Natural killer cell (primary cell): Measurements from ENCODE around the gene EHMT1. TPM values are rescaled to one million over a fixed set of nuclear protein-coding genes. Genes with fewer than 3 reads are reported as not detected.
"Not testable (repeated sequence)": the region's sequence is repeated elsewhere in the genome, so short reads cannot be mapped to it uniquely, and the experiment has no call there.

Experiments used
- ATAC-seq, 3 donors: fragments of 150-1000 bp in 2 of 3; fragments of 200-7000 bp in 1 of 3; cut with Tn5 transposase; 1 replicate in 1 of 3; 2 replicates in 2 of 3; pipeline ENCODE4 v1.10.0; 2021; ENCODE audit warnings: mild to moderate bottlenecking in 2 of 3, moderate library complexity in 2 of 3
- DNase-seq, 2 donors: peaks; one replicate each; pipeline versions ENCODE4 v3.0.0 to v3.0.0-alpha.2; 2013 to 2021; ENCODE audit warnings: mixed read lengths in 1 of 2
- H3K27ac ChIP-seq: one replicate; pipeline ENCODE4 v1.5.1; 2013; ENCODE audit warnings: mild to moderate bottlenecking, low read length
- H3K27me3 ChIP-seq: one replicate; pipeline ENCODE4 v1.6.1; 2013; ENCODE audit warnings: low read length; ENCODE audit not compliant: control insufficient read depth, insufficient read depth
- H3K36me3 ChIP-seq: one replicate; pipeline ENCODE4 v1.6.1; 2013; ENCODE audit warnings: low read length; ENCODE audit not compliant: control insufficient read depth, insufficient read depth
- H3K4me1 ChIP-seq: one replicate; pipeline ENCODE4 v1.6.1; 2013; ENCODE audit warnings: low read length; ENCODE audit not compliant: control insufficient read depth, insufficient read depth
- H3K4me3 ChIP-seq: one replicate; pipeline ENCODE4 v1.5.1; 2013; ENCODE audit warnings: low read length
- H3K9me3 ChIP-seq: one replicate; pipeline ENCODE4 v1.6.1; 2013; ENCODE audit warnings: low read length; ENCODE audit not compliant: control insufficient read depth, insufficient read depth
- H3K27ac Mint-ChIP-seq, 2 donors: one replicate each; pipeline ENCODE4 v1.8.0; 2022; ENCODE audit warnings: mild to moderate bottlenecking in 2 of 2, mixed read lengths in 2 of 2, moderate library complexity in 1 of 2
- H3K27me3 Mint-ChIP-seq, 2 donors: one replicate each; pipeline ENCODE4 v1.8.0; 2022; ENCODE audit warnings: low read depth in 2 of 2, mixed read lengths in 2 of 2
- H3K36me3 Mint-ChIP-seq: one replicate; pipeline ENCODE4 v1.8.0; 2022; ENCODE audit warnings: mixed read lengths
- H3K4me1 Mint-ChIP-seq, 2 donors: one replicate each; pipeline ENCODE4 v1.8.0; 2022; ENCODE audit warnings: mixed read lengths in 2 of 2
- H3K4me3 Mint-ChIP-seq: one replicate; pipeline ENCODE4 v1.8.0; 2022; ENCODE audit warnings: mild to moderate bottlenecking, moderate library complexity, mixed read lengths
- H3K9me3 Mint-ChIP-seq, 2 donors: one replicate each; pipeline ENCODE4 v1.8.0; 2022; ENCODE audit warnings: mixed read lengths in 2 of 2
- CTCF ChIP-seq: fragments of 200-600 bp; IDR thresholded peaks from one replicate; pipeline ENCODE4 v1.8.0; 2022; ENCODE audit warnings: antibody characterized with exemption
- WGBS: methylation state at CpG from one replicate; pipeline ENCODE4 v1.1.7; 2013; ENCODE audit warnings: missing lambda C conversion rate; ENCODE audit not compliant: insufficient coverage; 5-methylcytosine and 5-hydroxymethylcytosine counted together
- intact Hi-C: fragments of 100-400 bp; cut with micrococcal nuclease; formaldehyde crosslinking; loops from one replicate; pipeline ENCODE4 v1.14.2; 2022
- total RNA-seq, 4 donors: library from RNA; stranded (reverse); fragments of 120-200 nt in 1 of 4; gene quantifications; one replicate each; pipeline versions ENCODE4 v1.2.3 to v1.2.4, GENCODE V29; 2013 to 2022

Gene EHMT1
- total RNA-seq, 3 donors from 2014 or later (not counting 1 experiment from before 2014, with no cell fraction given): 173 to 200 (median 176) TPM

DNA sequence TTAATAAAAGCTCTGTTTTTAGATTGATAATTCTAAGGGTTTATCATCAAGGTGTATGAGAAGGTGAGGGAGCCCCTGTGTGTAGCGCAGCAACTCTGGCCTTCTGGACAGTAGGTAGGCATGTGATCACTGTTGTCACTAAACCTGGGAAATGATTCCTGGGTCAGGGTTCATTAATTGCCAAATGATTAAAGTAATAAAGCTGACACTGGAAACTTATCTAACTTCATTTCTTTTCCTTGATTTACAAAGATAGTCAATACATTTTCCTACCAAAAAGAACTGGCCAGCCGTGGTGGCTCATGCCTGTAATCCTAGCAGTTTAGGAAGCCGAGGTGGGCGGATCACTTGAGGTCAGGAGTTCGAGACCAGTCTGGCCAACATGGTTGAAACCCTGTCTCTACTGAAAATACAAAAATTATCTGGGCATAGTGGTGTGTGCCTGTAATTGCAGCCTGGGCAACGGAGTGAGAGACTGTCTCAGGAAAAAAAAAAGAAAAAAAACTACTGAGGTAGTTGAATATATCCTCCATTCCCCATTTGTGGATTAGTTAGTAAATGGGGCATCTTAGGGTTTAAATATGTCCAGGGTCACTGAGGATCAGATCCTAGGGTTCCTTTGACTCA is 2.4 kb downstream of the EHMT1 start:
- no peaks in the 10 kb centered on the region for H3K9me3 ChIP-seq
- H3K4me1 ChIP-seq: peaks cover 49% of the 10 kb centered on the region
- no peaks in the 10 kb centered on the region for H3K36me3 ChIP-seq

GRCh38 chr9:137622211-137622610 is 3.4 kb downstream of the EHMT1 start:
- H3K27me3 Mint-ChIP-seq, intact Hi-C loops: not testable (repeated sequence)

More for the DNA sequence above, 2.4 kb downstream of the EHMT1 start:
- H3K9me3 Mint-ChIP-seq: no peaks in the 10 kb centered on the region
- ATAC-seq (no peak), DNase-seq (peak in 1 of 2 donors; percentile 53)
- H3K4me3 ChIP-seq: no peak overlapping the region
- no peak overlapping the region for H3K27ac ChIP-seq
- H3K4me3 Mint-ChIP-seq: peak overlapping the region; percentile 50
- H3K27me3 Mint-ChIP-seq: no peaks in the 10 kb centered on the region
- H3K4me1 Mint-ChIP-seq: peaks cover 40 to 46% of the 10 kb centered on the region in 2 donors
- H3K27me3 ChIP-seq: no peaks in the 10 kb centered on the region
- intact Hi-C loops: no loop called here
- TF ChIP-seq CTCF: peak; percentile 16
- WGBS: 81% methylated on average over 5 of the region's 6 CpGs
- no peaks in the 10 kb centered on the region for H3K36me3 Mint-ChIP-seq
- H3K27ac Mint-ChIP-seq: peak overlapping the region; percentile 64 to 70

DNA sequence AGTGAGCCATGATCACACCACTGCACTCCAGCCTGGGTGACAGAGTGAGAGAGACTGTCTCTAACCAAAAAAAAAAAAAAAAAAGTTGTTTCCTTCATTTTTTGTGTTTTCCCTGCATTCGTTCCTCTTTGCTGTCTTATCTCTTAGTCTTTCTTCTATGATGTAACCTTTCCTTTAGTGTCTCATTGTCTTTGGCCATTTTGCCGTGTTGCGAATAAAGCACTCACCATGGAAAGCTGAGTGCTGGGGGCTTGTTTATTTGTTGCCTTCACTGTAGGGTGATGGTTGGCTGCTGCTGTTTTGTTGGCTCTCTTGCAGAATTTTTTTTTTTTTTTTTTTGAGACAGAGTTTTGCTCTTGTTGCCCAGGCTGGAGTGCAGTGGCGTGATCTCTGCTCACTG is 7.7 kb downstream of the EHMT1 start:
- no peak for TF ChIP-seq CTCF
- Mint-ChIP-seq H3K27ac (peak overlapping the region; percentile 25 to 83), H3K4me3 (peak overlapping the region; percentile 38), H3K9me3 (no peaks in the 10 kb centered on the region), H3K27me3 (no peaks in the 10 kb centered on the region), H3K4me1 (peaks cover 42% of the 10 kb centered on the region in 2 donors), H3K36me3 (no peaks in the 10 kb centered on the region)
- Histone ChIP-seq H3K36me3 (no peaks in the 10 kb centered on the region), H3K27me3 (no peaks in the 10 kb centered on the region), H3K27ac (no peak overlapping the region), H3K4me1 (peaks cover 68% of the 10 kb centered on the region), H3K9me3 (no peaks in the 10 kb centered on the region), H3K4me3 (no peak overlapping the region)
- no peak for DNase-seq
- WGBS: 80% methylated on average over 4 of the region's 4 CpGs
- intact Hi-C loops: no loop called here
- no peak for ATAC-seq

More at GRCh38 chr9:137622211-137622610, 3.4 kb downstream of the EHMT1 start:
- ATAC-seq, H3K9me3 Mint-ChIP-seq, H3K9me3 ChIP-seq, H3K36me3 Mint-ChIP-seq, H3K4me3 ChIP-seq, H3K36me3 ChIP-seq, H3K27me3 ChIP-seq, DNase-seq, H3K27ac ChIP-seq: not testable (repeated sequence)
- H3K4me1 ChIP-seq: peaks cover 58% of the 10 kb centered on the region
- 93% methylated on average over 8 of the region's 8 CpGs for WGBS
- H3K4me3 Mint-ChIP-seq: peak overlapping the region; percentile 9
- peaks cover 43 to 49% of the 10 kb centered on the region in 2 donors for H3K4me1 Mint-ChIP-seq
- peak overlapping the region; percentile 16 to 31 for H3K27ac Mint-ChIP-seq

GRCh38 chr9:137627406-137627805 is 8.6 kb downstream of the EHMT1 start:
- 95% methylated on average over 11 of the region's 14 CpGs for WGBS
- intact Hi-C loops, H3K9me3 Mint-ChIP-seq, H3K36me3 Mint-ChIP-seq, H3K27me3 ChIP-seq, H3K4me3 ChIP-seq, DNase-seq, ATAC-seq, H3K9me3 ChIP-seq, H3K27me3 Mint-ChIP-seq, H3K36me3 ChIP-seq: not testable (repeated sequence)
- H3K27ac ChIP-seq: peak overlapping the region; percentile 85
- peak overlapping the region; percentile 80 to 85 for H3K27ac Mint-ChIP-seq
- peaks cover 47 to 50% of the 10 kb centered on the region in 2 donors for H3K4me1 Mint-ChIP-seq
- H3K4me3 Mint-ChIP-seq: peak overlapping the region; percentile 4
- peaks cover 76% of the 10 kb centered on the region for H3K4me1 ChIP-seq
